Spleen (tissue), 7 donors: ENCODE data around the gene ARHGEF12.

Experiments
- CTCF ChIP-seq, 11 experiments: fragments of 200-600 bp in 7 of 11; fragments of 450-650 bp in 4 of 11; sonication (generic) in 4 of 11; IDR thresholded peaks in 8 of 11; conservative IDR thresholded peaks in 3 of 11; 1 replicate in 7 of 11; 2 replicates in 4 of 11; pipeline versions ENCODE4 v1.4.0 to v1.8.0; 2016 to 2021; ENCODE audit warnings: antibody characterized with exemption in 11 of 11, inconsistent platforms in 4 of 11, mild to moderate bottlenecking in 1 of 11
- POLR2A ChIP-seq, 3 donors: fragments of 450-650 bp; IDR thresholded peaks; one replicate each; pipeline ENCODE4 v1.5.1; 2017; ENCODE audit warnings: antibody characterized with exemption in 3 of 3, mild to moderate bottlenecking in 1 of 3
- donor health status: DM: no; HTN: no; CAD: no; lungs with moderate emphysema.
- donor health status: DM: no; HTN: no; CAD: no.
- donor health status: DM: no; HTN: no; CAD: no.

GRCh38 chr11:120342678-120343077 is 6.5 kb downstream of the ARHGEF12 start:
- TF ChIP-seq CTCF (IDR thresholded peaks at IDR 0.05 in 8 of 11, conservative IDR thresholded peaks at IDR 0.05 in 3 of 11): no peak
- TF ChIP-seq POLR2A (IDR thresholded peaks at IDR 0.05): no peak
